H1 (cell line): ENCODE results near the gene PYGL. TPM values are rescaled to one million over a fixed set of nuclear protein-coding genes. Genes with fewer than 3 reads are reported as not detected.

Experiments
- CTCF ChIA-PET: fragments of 300-600 bp; sonication (Branson Sonifier 250); formaldehyde crosslinking; loops from one replicate; lab custom pipeline; 2021; ENCODE audit not compliant: partially characterized antibody; lab: Charles Lee
- POLR2A ChIA-PET: fragments of 300-600 bp; sonication (Branson Sonifier 250); formaldehyde crosslinking; loops from one replicate; lab custom pipeline; 2021; ENCODE audit warnings: inconsistent platforms; ENCODE audit not compliant: partially characterized antibody; lab: Charles Lee
- DNase-seq, 2 experiments: peaks; one replicate each; pipeline versions ENCODE4 v3.0.0 to v3.0.0-alpha.2; 2010 to 2022; ENCODE audit warnings: low spot score in 2 of 2, low read depth in 1 of 2, mixed read lengths in 1 of 2
- FAIRE-seq: peaks from 2 replicates; lab custom pipeline; 2011; peaks lifted over from hg19 to GRCh38; lab: Jason Lieb, UNC
- H2AFZ ChIP-seq: 2 replicates; pipeline ENCODE4 v1.8.1; 2012; ENCODE audit warnings: low read length, inconsistent platforms
- H2AK5ac ChIP-seq: 2 replicates; pipeline ENCODE4 v1.6.1; 2013; ENCODE audit warnings: low read depth, low read length
- H2BK120ac ChIP-seq: replicated peaks from 2 replicates; pipeline ENCODE3; 2013; ENCODE audit warnings: low read depth, low read length, inconsistent platforms
- H2BK12ac ChIP-seq: 2 replicates; pipeline ENCODE4 v1.6.1; 2013; ENCODE audit warnings: low read depth, low read length
- H2BK15ac ChIP-seq: 2 replicates; pipeline ENCODE4 v1.6.1; 2013; ENCODE audit warnings: low read length
- H2BK20ac ChIP-seq: 2 replicates; pipeline ENCODE4 v1.6.1; 2013; ENCODE audit warnings: low read length
- H2BK5ac ChIP-seq: 2 replicates; pipeline ENCODE4 v1.6.1; 2013; ENCODE audit warnings: low read depth, low read length
- H3K14ac ChIP-seq: 2 replicates; pipeline ENCODE4 v1.6.1; 2013; ENCODE audit warnings: inconsistent platforms; ENCODE audit not compliant: insufficient read length
- H3K18ac ChIP-seq: 2 replicates; pipeline ENCODE4 v1.6.1; 2013; ENCODE audit warnings: low read length; ENCODE audit errors: extremely low read depth
- H3K23ac ChIP-seq: 2 replicates; pipeline ENCODE4 v1.6.1; 2013; ENCODE audit warnings: inconsistent platforms; ENCODE audit not compliant: insufficient read length
- H3K23me2 ChIP-seq: 2 replicates; pipeline ENCODE4 v1.6.1; 2013; ENCODE audit warnings: low read depth, low read length
- H3K27ac ChIP-seq: 2 replicates; pipeline ENCODE4 v1.6.1; 2011; ENCODE audit warnings: low read depth, low read length, inconsistent platforms
- H3K27me3 ChIP-seq, 4 experiments: replicated peaks in 1 of 4; 1 replicate in 1 of 4; 2 replicates in 3 of 4; pipeline versions ENCODE4 v1.6.1 to v1.8.1; 2011 to 2013; ENCODE audit warnings: low read length in 3 of 4, mild to moderate bottlenecking in 3 of 4, inconsistent platforms in 2 of 4, mixed read lengths in 2 of 4, moderate library complexity in 1 of 4; ENCODE audit not compliant: control insufficient read depth in 3 of 4, insufficient read depth in 3 of 4; ENCODE audit errors: extremely low read depth in 1 of 4
- H3K36me3 ChIP-seq, 4 experiments: 2 replicates each; pipeline versions ENCODE4 v1.6.1 to v1.8.1; 2011 to 2013; ENCODE audit warnings: mild to moderate bottlenecking in 4 of 4, low read length in 3 of 4, moderate library complexity in 2 of 4, control low read depth in 1 of 4, inconsistent platforms in 1 of 4; ENCODE audit not compliant: insufficient read depth in 4 of 4, control insufficient read depth in 2 of 4
- H3K4ac ChIP-seq: replicated peaks from 2 replicates; pipeline ENCODE3; 2013; ENCODE audit warnings: low read length, low read depth, mixed read lengths, inconsistent platforms; ENCODE audit not compliant: insufficient read length
- H3K4me1 ChIP-seq, 4 experiments: replicated peaks in 1 of 4; 1 replicate in 1 of 4; 2 replicates in 3 of 4; pipeline versions ENCODE4 v1.6.1 to v1.8.1; 2011 to 2013; ENCODE audit warnings: low read length in 3 of 4, inconsistent platforms in 2 of 4, mixed read lengths in 1 of 4; ENCODE audit not compliant: insufficient read depth in 4 of 4, control insufficient read depth in 3 of 4
- H3K4me2 ChIP-seq, 2 experiments: 2 replicates each; pipeline versions ENCODE4 v1.6.1 to v1.8.1; 2011 to 2013; ENCODE audit warnings: low read depth in 2 of 2, low read length in 2 of 2, control low read depth in 1 of 2, inconsistent platforms in 1 of 2, mild to moderate bottlenecking in 1 of 2; ENCODE audit not compliant: insufficient read depth in 1 of 2
- H3K4me3 ChIP-seq, 4 experiments: fragments of 200-600, 300-600 bp in 1 of 4; sonication (generic), shearing (Covaris generic), sonication (Bioruptor Twin) in 1 of 4; 2 replicates each; pipeline versions ENCODE4 v1.5.1 to v1.8.1; 2011 to 2016; ENCODE audit warnings: low read length in 4 of 4, low read depth in 3 of 4, control low read depth in 2 of 4, inconsistent platforms in 2 of 4, mild to moderate bottlenecking in 2 of 4, mixed read lengths in 1 of 4, moderate library complexity in 1 of 4; ENCODE audit not compliant: insufficient read depth in 2 of 4; ENCODE audit errors: extremely low read depth in 1 of 4
- H3K56ac ChIP-seq: replicated peaks from 2 replicates; pipeline ENCODE3; 2013; ENCODE audit warnings: low read depth, mild to moderate bottlenecking, mixed read lengths, low read length, inconsistent platforms; ENCODE audit not compliant: insufficient read length
- H3K79me1 ChIP-seq: 2 replicates; pipeline ENCODE4 v1.6.1; 2013; ENCODE audit warnings: low read depth, low read length, control low read depth
- H3K79me2 ChIP-seq, 2 experiments: 2 replicates each; pipeline versions ENCODE4 v1.6.1 to v1.8.1; 2012 to 2013; ENCODE audit warnings: low read length in 2 of 2, mild to moderate bottlenecking in 2 of 2, inconsistent platforms in 1 of 2; ENCODE audit not compliant: insufficient read depth in 2 of 2, control insufficient read depth in 1 of 2
- H3K9ac ChIP-seq, 4 experiments: replicated peaks in 1 of 4; 1 replicate in 1 of 4; 2 replicates in 3 of 4; pipeline versions ENCODE4 v1.6.1 to v1.8.1; 2011 to 2013; ENCODE audit warnings: low read depth in 3 of 4, low read length in 3 of 4, control low read depth in 2 of 4, mild to moderate bottlenecking in 2 of 4, moderate library complexity in 2 of 4, inconsistent platforms in 1 of 4; ENCODE audit errors: extremely low read depth in 1 of 4
- H3K9me3 ChIP-seq, 2 experiments: 2 replicates each; pipeline versions ENCODE4 v1.6.1 to v1.8.1; 2012 to 2013; ENCODE audit warnings: mild to moderate bottlenecking in 2 of 2, moderate library complexity in 2 of 2, control low read depth in 1 of 2, inconsistent platforms in 1 of 2, low read depth in 1 of 2, low read length in 1 of 2, mixed read lengths in 1 of 2; ENCODE audit not compliant: insufficient read depth in 2 of 2
- H4K20me1 ChIP-seq, 2 experiments: replicated peaks in 1 of 2; 2 replicates each; pipeline versions ENCODE3 to v1.8.1; 2011 to 2013; ENCODE audit warnings: inconsistent platforms in 2 of 2, low read length in 2 of 2, mild to moderate bottlenecking in 1 of 2; ENCODE audit not compliant: insufficient read depth in 2 of 2, control insufficient read depth in 1 of 2
- H4K5ac ChIP-seq: 2 replicates; pipeline ENCODE4 v1.6.1; 2013; ENCODE audit warnings: low read length, low read depth, mixed read lengths, inconsistent platforms; ENCODE audit not compliant: insufficient read length
- H4K8ac ChIP-seq: 2 replicates; pipeline ENCODE4 v1.8.0; 2013; ENCODE audit warnings: mild to moderate bottlenecking, moderate library complexity, low read length, inconsistent platforms; ENCODE audit not compliant: insufficient read depth; ENCODE audit errors: extremely low read depth
- H4K91ac ChIP-seq: replicated peaks from 2 replicates; pipeline ENCODE3; 2013; ENCODE audit warnings: low read length, mixed read lengths, inconsistent platforms; ENCODE audit not compliant: insufficient read length
- CHD1 ChIP-seq: IDR thresholded peaks from 2 replicates; pipeline ENCODE4 v1.6.1; 2012; ENCODE audit warnings: low read depth, low read length, improper control_type of control experiment
- FOSL1 ChIP-seq: IDR thresholded peaks from 2 replicates; pipeline ENCODE4 v1.6.1; 2011; ENCODE audit warnings: mild to moderate bottlenecking, low read depth, low read length, moderate library complexity; ENCODE audit not compliant: insufficient read depth
- NANOG ChIP-seq: IDR thresholded peaks from 2 replicates; pipeline ENCODE4 v1.6.1; 2011; ENCODE audit warnings: low read length, low read depth, mild to moderate bottlenecking, inconsistent platforms; ENCODE audit not compliant: insufficient read depth, poor library complexity, severe bottlenecking
- SP4 ChIP-seq: IDR thresholded peaks from 2 replicates; pipeline ENCODE4 v1.6.1; 2012; ENCODE audit warnings: low read length, inconsistent platforms
- ZNF274 ChIP-seq: IDR thresholded peaks from 2 replicates; pipeline ENCODE4 v1.7.0; 2012; ENCODE audit warnings: low read length, borderline replicate concordance; ENCODE audit errors: extremely low read depth
- WGBS, 2 experiments: shearing (Covaris generic) in 1 of 2; methylation state at CpG; one replicate each; pipeline versions ENCODE4 v1.1.6 to v1.1.7; 2013 to 2015; ENCODE audit warnings: low lambda C conversion rate in 2 of 2, mixed read lengths in 2 of 2, inconsistent platforms in 1 of 2, low coverage in 1 of 2, missing lambda C conversion rate in 1 of 2; ENCODE audit not compliant: insufficient replicate concordance in 2 of 2, insufficient coverage in 1 of 2, insufficient read length in 1 of 2; ENCODE audit errors: extremely low coverage in 1 of 2, missing lambda C conversion rate in 1 of 2; 5-methylcytosine and 5-hydroxymethylcytosine counted together
- polyA plus RNA-seq, 7 experiments: library from polyadenylated mRNA; depleted of rRNA in 3 of 7; stranded (reverse) in 5 of 7; unstranded in 2 of 7; fragments of >200 nt in 5 of 7; fragments of 200-250 nt in 2 of 7; gene quantifications; 1 replicate in 5 of 7; 2 replicates in 1 of 7; 4 replicates in 1 of 7; pipeline versions ENCODE4 v1.2.1 to v1.2.3, GENCODE V29; 2011 to 2013; ENCODE audit warnings: missing spikeins in 2 of 7, mixed read lengths in 2 of 7
- total RNA-seq: library from RNA; stranded (reverse); fragmentation: NEBNext Ultra II Directional; extraction: Animal tissue kit (Norgen Biotek cat#: 25700); gene quantifications from 2 replicates; pipeline ENCODE4 v1.2.1, GENCODE V29; 2021

Gene PYGL
- total and polyA plus RNA-seq, 2 of the 8 experiments (the other 6 are each of a cell fraction or from before 2014, with no cell fraction given) = 26.1 to 50.5 TPM

- 72% methylated on average over 5 of the region's 5 CpGs; no CpG with 5 or more reads in 1 of the 2 experiments for WGBS, 2 experiments
- Histone ChIP-seq H3K23me2 (no peaks in the 10 kb centered on the region), H3K56ac (no peak overlapping the region), H4K8ac (no peak overlapping the region), H4K5ac (no peak overlapping the region), H2BK15ac (no peak overlapping the region), H3K4ac (no peak overlapping the region), H3K4me1 (peaks cover 0 to 4% (median 3%) of the 10 kb centered on the region in 4 experiments; a peak in 3 of 7 replicates), H4K91ac (no peak overlapping the region), H2AFZ (no peak overlapping the region), H3K4me2 (no peak overlapping the region), H2BK20ac (no peak overlapping the region), H2BK5ac (no peak overlapping the region), H3K4me3 (no peak overlapping the region), H3K27ac (no peak overlapping the region), H2AK5ac (no peak overlapping the region), H2BK12ac (no peak overlapping the region), H3K9me3 (no peaks in the 10 kb centered on the region), H3K27me3 (no peaks in the 10 kb centered on the region), H3K9ac (no peak overlapping the region), H3K14ac (no peak overlapping the region), H4K20me1 (no peaks in the 10 kb centered on the region), H3K79me1 (no peaks in the 10 kb centered on the region), H3K23ac (no peak overlapping the region), H2BK120ac (no peak overlapping the region), H3K18ac (no peak overlapping the region), H3K79me2 (no peaks in the 10 kb centered on the region), H3K36me3 (no peaks in the 10 kb centered on the region)
- FAIRE-seq (no peak), DNase-seq (no peak)
- ChIA-PET POLR2A (no interaction called here), CTCF (interaction anchor here (1.5 kb wide), 1 partner anchor 25 kb away, joined by 4 read pairs; no protein-coding TSS in a partner anchor)
- no peak for TF ChIP-seq NANOG
- TF ChIP-seq ZNF274 = no peak
- no peak for TF ChIP-seq SP4
- TF ChIP-seq CHD1 = no peak
- TF ChIP-seq FOSL1 = no peak
These were observed 35.9 kb upstream of the PYGL start for GRCh38 chr14:50979941-50980850.
